IgD-negative memory B cell (primary cell): Measurements from ENCODE around the gene UCN2. TPM values are rescaled to one million over a fixed set of nuclear protein-coding genes. Genes with fewer than 3 reads are reported as not detected.

Experiments used
- H3K27ac Mint-ChIP-seq, 3 donors: one replicate each; pipeline ENCODE4 v1.8.0; 2020 to 2022; ENCODE audit warnings: mild to moderate bottlenecking in 3 of 3, mixed read lengths in 3 of 3, moderate library complexity in 1 of 3
- H3K27me3 Mint-ChIP-seq: one replicate; pipeline ENCODE4 v1.8.0; 2021; ENCODE audit warnings: mixed read lengths
- H3K36me3 Mint-ChIP-seq: one replicate; pipeline ENCODE4 v1.8.0; 2020; ENCODE audit warnings: mild to moderate bottlenecking, mixed read lengths
- H3K4me1 Mint-ChIP-seq, 3 donors: one replicate each; pipeline ENCODE4 v1.8.0; 2020 to 2022; ENCODE audit warnings: mixed read lengths in 3 of 3, mild to moderate bottlenecking in 1 of 3
- H3K4me3 Mint-ChIP-seq, 4 donors: one replicate each; pipeline ENCODE4 v1.8.0; 2020 to 2022; ENCODE audit warnings: mild to moderate bottlenecking in 4 of 4, mixed read lengths in 4 of 4, moderate library complexity in 3 of 4
- H3K9me3 Mint-ChIP-seq, 3 donors: one replicate each; pipeline ENCODE4 v1.8.0; 2020 to 2021; ENCODE audit warnings: mixed read lengths in 3 of 3, mild to moderate bottlenecking in 1 of 3
- polyA plus RNA-seq: library from polyadenylated mRNA; unstranded; fragments of 300-500 nt; fragmentation: Illumina TruSeq; gene quantifications from one replicate; pipeline ENCODE4 v1.2.3, GENCODE V29; 2021

Gene UCN2
- polyA plus RNA-seq, 1 donor from 2014 or later = not detected

GRCh38 chr3:48518638-48519276, 44.8 kb downstream of the UCN2 start:
- Mint-ChIP-seq H3K27ac (peak overlapping the region in 1 of 3 donors; percentile 16), H3K9me3 (no peaks in the 10 kb centered on the region), H3K4me1 (peaks cover 5 to 7% (median 5%) of the 10 kb centered on the region in 3 donors), H3K4me3 (no peak overlapping the region), H3K27me3 (peaks cover 6% of the 10 kb centered on the region), H3K36me3 (no peaks in the 10 kb centered on the region)

GRCh38 chr3:48518069-48518468, 45.5 kb downstream of the UCN2 start:
- H3K27ac Mint-ChIP-seq = no peak overlapping the region
- peaks cover 6% of the 10 kb centered on the region for H3K27me3 Mint-ChIP-seq
- no peak overlapping the region for H3K4me3 Mint-ChIP-seq
- H3K4me1 Mint-ChIP-seq = peaks cover 5 to 7% (median 5%) of the 10 kb centered on the region in 3 donors
- H3K9me3 Mint-ChIP-seq = no peaks in the 10 kb centered on the region
- H3K36me3 Mint-ChIP-seq = no peaks in the 10 kb centered on the region

GRCh38 chr3:48516571-48516970, 47.0 kb downstream of the UCN2 start:
- H3K9me3 Mint-ChIP-seq = no peaks in the 10 kb centered on the region
- H3K4me1 Mint-ChIP-seq = peaks cover 5 to 7% (median 5%) of the 10 kb centered on the region in 3 donors
- H3K27me3 Mint-ChIP-seq = peaks cover 10% of the 10 kb centered on the region
- no peak overlapping the region for H3K27ac Mint-ChIP-seq
- no peaks in the 10 kb centered on the region for H3K36me3 Mint-ChIP-seq
- no peak overlapping the region for H3K4me3 Mint-ChIP-seq

- Mint-ChIP-seq H3K27me3 (peaks cover 12% of the 10 kb centered on the region), H3K9me3 (no peaks in the 10 kb centered on the region), H3K27ac (no peak overlapping the region), H3K4me3 (no peak overlapping the region), H3K4me1 (peaks cover 5 to 7% (median 6%) of the 10 kb centered on the region in 3 donors), H3K36me3 (peaks cover 3% of the 10 kb centered on the region)
Observed at GRCh38 chr3:48514431-48515227, 49.0 kb downstream of the UCN2 start.

Other genes starting within 250 kb of the UCN2 start
- not detected for gene SPINK8, start 230.1 kb downstream of the UCN2 start, polyA plus RNA-seq
- gene FBXW12, start 191.6 kb downstream of the UCN2 start, polyA plus RNA-seq = not detected
- not detected for gene PLXNB1, start 133.7 kb downstream of the UCN2 start, polyA plus RNA-seq
- gene CCDC51, start 123.7 kb downstream of the UCN2 start, polyA plus RNA-seq = 13.4 TPM
- gene TMA7, start 123.5 kb downstream of the UCN2 start, polyA plus RNA-seq = 701 TPM
- gene ATRIP, start 117.0 kb downstream of the UCN2 start, polyA plus RNA-seq = 13.9 TPM
- gene SHISA5, start 59.6 kb downstream of the UCN2 start, polyA plus RNA-seq = 307 TPM
- gene PFKFB4, start 7.0 kb downstream of the UCN2 start, polyA plus RNA-seq = 1.5 TPM
- not detected for gene COL7A1, start 31.5 kb upstream of the UCN2 start, polyA plus RNA-seq
- gene UQCRC1, start 45.9 kb upstream of the UCN2 start, polyA plus RNA-seq = 147 TPM
- gene TMEM89, start 58.0 kb upstream of the UCN2 start, polyA plus RNA-seq = not detected
- 1.4 TPM for gene SLC26A6, start 71.7 kb upstream of the UCN2 start, polyA plus RNA-seq
- 0.59 TPM for gene CELSR3, start 99.1 kb upstream of the UCN2 start, polyA plus RNA-seq
- gene NCKIPSD, start 122.1 kb upstream of the UCN2 start, polyA plus RNA-seq = 17.2 TPM
- gene IP6K2, start 153.4 kb upstream of the UCN2 start, polyA plus RNA-seq = 43.4 TPM